ENCODE measurements around the gene HOXB6. TPM values are rescaled to one million over a fixed set of nuclear protein-coding genes. Genes with fewer than 3 reads are reported as not detected.

HOXB6 gene
- total and polyA plus RNA-seq, 4 donors, result 0.17 to 1.1 (median 0.46) TPM

DNA sequence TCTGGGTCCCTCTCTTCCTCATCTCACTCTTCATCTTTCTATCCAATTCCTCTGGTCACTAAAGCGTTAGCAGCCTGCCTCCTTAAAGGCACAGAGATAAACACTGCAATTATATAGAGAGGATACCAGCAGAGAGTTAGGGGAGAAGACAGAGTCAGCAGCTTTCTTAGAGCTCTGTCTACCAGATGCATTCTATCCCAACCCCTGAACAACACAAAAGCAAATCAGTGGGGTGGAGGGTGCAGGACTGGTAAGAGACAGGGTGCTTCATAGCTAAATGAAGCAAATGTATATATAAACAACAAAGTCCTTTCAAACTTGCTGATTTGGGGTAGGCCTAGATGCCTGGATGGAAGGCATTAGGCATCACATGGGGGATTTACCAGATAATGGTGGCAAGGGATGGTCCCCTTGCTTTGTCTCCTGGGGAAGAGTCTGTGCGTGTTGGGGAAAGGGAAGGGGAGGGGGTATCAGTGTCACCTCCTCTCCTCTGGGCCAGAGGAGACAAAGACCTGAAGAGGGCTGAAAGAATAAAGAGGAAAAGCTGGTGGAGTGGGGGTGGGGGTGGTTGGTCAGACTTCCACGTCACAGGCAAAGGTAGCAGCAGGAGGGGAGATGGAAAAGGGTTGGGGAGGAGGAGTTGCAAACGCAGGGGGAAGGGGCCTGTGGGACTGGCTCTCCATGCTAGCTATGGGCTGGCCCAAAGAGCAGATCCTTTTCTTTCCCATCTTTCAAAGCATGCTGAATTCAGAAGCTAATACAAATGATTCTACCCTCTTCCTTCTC, 38.7 kb downstream of the HOXB6 start:
- H3K27ac ChIP-seq (ENCODE audit: low read depth in 1 of 2, low read length in 2 of 2), result peak overlapping the region in 1 of 2 donors; percentile 43
- no peak overlapping the region for H3K9ac ChIP-seq (ENCODE audit: low read depth in 1 of 2, low read length in 2 of 2)
- DNase-seq (ENCODE audit: low spot score), result no peak
- H3K36me3 ChIP-seq (ENCODE audit: control insufficient read depth in 4 of 4, insufficient read depth in 3 of 4, low read depth in 1 of 4, low read length in 3 of 4), result no peaks in the 10 kb centered on the region
- no peaks in the 10 kb centered on the region for H3K9me3 ChIP-seq (ENCODE audit: control insufficient read depth in 4 of 4, low read length in 3 of 4)
- TF ChIP-seq SP1 (IDR thresholded peaks at IDR 0.05) (no peak), RAD21 (IDR thresholded peaks at IDR 0.05) (no peak), RXRA (IDR thresholded peaks at IDR 0.05) (no peak), JUND (IDR thresholded peaks at IDR 0.05) (no peak), YY1 (IDR thresholded peaks at IDR 0.05) (no peak), CTCF (IDR thresholded peaks at IDR 0.05; ENCODE audit: low read depth, low read length, missing input control) (no peak), GABPA (IDR thresholded peaks at IDR 0.05 in 1 of 2, conservative IDR thresholded peaks at IDR 0.05 in 1 of 2) (no peak), FOXA2 (IDR thresholded peaks at IDR 0.05) (no peak), HNF4A (conservative IDR thresholded peaks at IDR 0.05) (no peak), MAX (IDR thresholded peaks at IDR 0.05) (no peak), EGR1 (IDR thresholded peaks at IDR 0.05; ENCODE audit: low read depth in 2 of 2) (no peak), ATF3 (IDR thresholded peaks at IDR 0.05) (no peak), FOXA1 (IDR thresholded peaks at IDR 0.05) (no peak), TAF1 (conservative IDR thresholded peaks at IDR 0.05) (no peak), REST (IDR thresholded peaks at IDR 0.05) (no peak)
- TF ChIP-seq, protein P1, sequence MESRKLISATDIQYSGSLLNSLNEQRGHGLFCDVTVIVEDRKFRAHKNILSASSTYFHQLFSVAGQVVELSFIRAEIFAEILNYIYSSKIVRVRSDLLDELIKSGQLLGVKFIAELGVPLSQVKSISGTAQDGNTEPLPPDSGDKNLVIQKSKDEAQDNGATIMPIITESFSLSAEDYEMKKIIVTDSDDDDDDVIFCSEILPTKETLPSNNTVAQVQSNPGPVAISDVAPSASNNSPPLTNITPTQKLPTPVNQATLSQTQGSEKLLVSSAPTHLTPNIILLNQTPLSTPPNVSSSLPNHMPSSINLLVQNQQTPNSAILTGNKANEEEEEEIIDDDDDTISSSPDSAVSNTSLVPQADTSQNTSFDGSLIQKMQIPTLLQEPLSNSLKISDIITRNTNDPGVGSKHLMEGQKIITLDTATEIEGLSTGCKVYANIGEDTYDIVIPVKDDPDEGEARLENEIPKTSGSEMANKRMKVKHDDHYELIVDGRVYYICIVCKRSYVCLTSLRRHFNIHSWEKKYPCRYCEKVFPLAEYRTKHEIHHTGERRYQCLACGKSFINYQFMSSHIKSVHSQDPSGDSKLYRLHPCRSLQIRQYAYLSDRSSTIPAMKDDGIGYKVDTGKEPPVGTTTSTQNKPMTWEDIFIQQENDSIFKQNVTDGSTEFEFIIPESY (IDR thresholded peaks at IDR 0.05), result no peak
- 38% methylated on average over 4 of the region's 4 CpGs for WGBS
- H3K27me3 ChIP-seq (ENCODE audit: control insufficient read depth in 4 of 4, insufficient read depth in 4 of 4, low read length in 3 of 4), result peaks cover 3 to 30% (median 11%) of the 10 kb centered on the region in 4 donors
- H3K4me3 ChIP-seq (ENCODE audit: low read depth in 1 of 3, low read length in 3 of 3), result no peak overlapping the region
- H3K4me1 ChIP-seq (ENCODE audit: control insufficient read depth in 4 of 4, insufficient read depth in 4 of 4, low read length in 3 of 4), result peaks cover 0 to 2% (median 0%) of the 10 kb centered on the region in 4 donors
